ENCODE measurements around the gene S100A1. TPM values are rescaled to one million over a fixed set of nuclear protein-coding genes. Genes with fewer than 3 reads are reported as not detected.
A peak's percentile ranks its signal among the peaks of the same experiment; 100 is the strongest.

The S100A1 gene
- total and polyA plus RNA-seq, 2 of the 13 experiments (the other 11 are each of a cell fraction or from before 2014, with no cell fraction given) = 120 to 251 TPM

DNA sequence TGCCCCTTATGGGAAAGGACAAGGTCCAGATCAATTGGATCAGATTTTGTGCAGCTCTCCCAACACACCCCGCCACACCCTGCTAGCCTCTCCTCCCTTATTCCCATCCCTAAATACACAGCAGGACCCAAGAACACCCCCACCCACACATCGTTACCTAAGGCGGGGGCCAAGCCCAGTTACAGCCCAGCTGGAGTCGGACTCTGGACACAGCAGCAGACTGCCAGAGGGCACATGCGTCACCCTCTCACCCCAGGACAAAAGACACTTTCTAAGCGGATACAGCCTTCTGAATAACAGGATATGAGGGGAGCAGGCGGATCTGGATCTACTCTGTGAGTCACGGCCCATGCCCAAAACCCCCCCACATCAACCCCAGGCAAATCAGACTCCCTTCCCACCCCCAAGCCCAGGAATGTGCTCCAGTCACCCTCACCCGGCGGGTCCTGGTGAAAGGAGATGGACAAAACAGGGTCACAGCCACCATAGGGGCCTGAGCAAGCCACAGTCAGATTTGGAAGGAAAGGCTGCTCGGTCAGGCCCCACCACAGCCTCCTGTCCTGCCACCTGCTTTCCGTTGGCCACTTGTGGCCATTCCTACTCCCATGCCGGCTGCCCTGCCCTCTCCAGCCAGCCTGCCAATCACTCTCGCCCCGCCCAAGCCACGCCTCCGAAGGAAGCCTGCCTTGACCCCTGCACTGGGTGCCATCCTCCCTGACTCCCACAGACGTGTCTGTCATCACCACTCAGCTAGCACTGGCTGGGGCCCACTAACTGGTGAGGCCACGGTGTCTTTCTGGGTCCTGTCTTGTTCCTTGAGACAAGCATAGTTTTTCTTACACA lies 19.3 kb upstream of the S100A1 start (continued):
- TF ChIP-seq ZNF788 (CRISPR knock-in tag; IDR thresholded peaks at IDR 0.05; ENCODE audit: borderline replicate concordance) (peak; percentile 40; the same call in 1 of the 2 replicates), KDM2A (CRISPR knock-in tag; IDR thresholded peaks at IDR 0.05; ENCODE audit: borderline replicate concordance, low read depth) (peak; percentile 71; the same call in 1 of the 2 replicates), TAF1 (CRISPR knock-in tag; IDR thresholded peaks at IDR 0.05) (peak; percentile 68), ZNF577 (CRISPR knock-in tag; IDR thresholded peaks at IDR 0.05; ENCODE audit: borderline replicate concordance, low read depth) (0 out of 2 replicates have a peak, but pooled peaks have one; percentile 48), ZNF441 (CRISPR knock-in tag; IDR thresholded peaks at IDR 0.05; ENCODE audit: borderline replicate concordance) (peak; percentile 88), ZNF782 (CRISPR knock-in tag; IDR thresholded peaks at IDR 0.05; ENCODE audit: borderline replicate concordance) (peak; percentile 59; the same call in 1 of the 2 replicates)
- TF ChIP-seq, protein P1, sequence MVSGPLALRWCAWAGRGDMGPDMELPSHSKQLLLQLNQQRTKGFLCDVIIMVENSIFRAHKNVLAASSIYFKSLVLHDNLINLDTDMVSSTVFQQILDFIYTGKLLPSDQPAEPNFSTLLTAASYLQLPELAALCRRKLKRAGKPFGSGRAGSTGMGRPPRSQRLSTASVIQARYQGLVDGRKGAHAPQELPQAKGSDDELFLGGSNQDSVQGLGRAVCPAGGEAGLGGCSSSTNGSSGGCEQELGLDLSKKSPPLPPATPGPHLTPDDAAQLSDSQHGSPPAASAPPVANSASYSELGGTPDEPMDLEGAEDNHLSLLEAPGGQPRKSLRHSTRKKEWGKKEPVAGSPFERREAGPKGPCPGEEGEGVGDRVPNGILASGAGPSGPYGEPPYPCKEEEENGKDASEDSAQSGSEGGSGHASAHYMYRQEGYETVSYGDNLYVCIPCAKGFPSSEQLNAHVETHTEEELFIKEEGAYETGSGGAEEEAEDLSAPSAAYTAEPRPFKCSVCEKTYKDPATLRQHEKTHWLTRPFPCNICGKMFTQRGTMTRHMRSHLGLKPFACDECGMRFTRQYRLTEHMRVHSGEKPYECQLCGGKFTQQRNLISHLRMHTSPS (CRISPR knock-in tag; IDR thresholded peaks at IDR 0.05; ENCODE audit: low read depth) = peak; percentile 78; the same call in 1 of the 2 replicates
- TF ChIP-seq, protein P2, sequence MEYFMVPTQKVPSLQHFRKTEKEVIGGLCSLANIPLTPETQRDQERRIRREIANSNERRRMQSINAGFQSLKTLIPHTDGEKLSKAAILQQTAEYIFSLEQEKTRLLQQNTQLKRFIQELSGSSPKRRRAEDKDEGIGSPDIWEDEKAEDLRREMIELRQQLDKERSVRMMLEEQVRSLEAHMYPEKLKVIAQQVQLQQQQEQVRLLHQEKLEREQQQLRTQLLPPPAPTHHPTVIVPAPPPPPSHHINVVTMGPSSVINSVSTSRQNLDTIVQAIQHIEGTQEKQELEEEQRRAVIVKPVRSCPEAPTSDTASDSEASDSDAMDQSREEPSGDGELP (IDR thresholded peaks at IDR 0.05; ENCODE audit: borderline replicate concordance, low read depth) = peak; percentile 93
- TF ChIP-seq, protein P3, sequence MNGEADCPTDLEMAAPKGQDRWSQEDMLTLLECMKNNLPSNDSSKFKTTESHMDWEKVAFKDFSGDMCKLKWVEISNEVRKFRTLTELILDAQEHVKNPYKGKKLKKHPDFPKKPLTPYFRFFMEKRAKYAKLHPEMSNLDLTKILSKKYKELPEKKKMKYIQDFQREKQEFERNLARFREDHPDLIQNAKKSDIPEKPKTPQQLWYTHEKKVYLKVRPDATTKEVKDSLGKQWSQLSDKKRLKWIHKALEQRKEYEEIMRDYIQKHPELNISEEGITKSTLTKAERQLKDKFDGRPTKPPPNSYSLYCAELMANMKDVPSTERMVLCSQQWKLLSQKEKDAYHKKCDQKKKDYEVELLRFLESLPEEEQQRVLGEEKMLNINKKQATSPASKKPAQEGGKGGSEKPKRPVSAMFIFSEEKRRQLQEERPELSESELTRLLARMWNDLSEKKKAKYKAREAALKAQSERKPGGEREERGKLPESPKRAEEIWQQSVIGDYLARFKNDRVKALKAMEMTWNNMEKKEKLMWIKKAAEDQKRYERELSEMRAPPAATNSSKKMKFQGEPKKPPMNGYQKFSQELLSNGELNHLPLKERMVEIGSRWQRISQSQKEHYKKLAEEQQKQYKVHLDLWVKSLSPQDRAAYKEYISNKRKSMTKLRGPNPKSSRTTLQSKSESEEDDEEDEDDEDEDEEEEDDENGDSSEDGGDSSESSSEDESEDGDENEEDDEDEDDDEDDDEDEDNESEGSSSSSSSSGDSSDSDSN (CRISPR knock-in tag; IDR thresholded peaks at IDR 0.05) = peak; percentile 61
- TF ChIP-seq, protein P4, sequence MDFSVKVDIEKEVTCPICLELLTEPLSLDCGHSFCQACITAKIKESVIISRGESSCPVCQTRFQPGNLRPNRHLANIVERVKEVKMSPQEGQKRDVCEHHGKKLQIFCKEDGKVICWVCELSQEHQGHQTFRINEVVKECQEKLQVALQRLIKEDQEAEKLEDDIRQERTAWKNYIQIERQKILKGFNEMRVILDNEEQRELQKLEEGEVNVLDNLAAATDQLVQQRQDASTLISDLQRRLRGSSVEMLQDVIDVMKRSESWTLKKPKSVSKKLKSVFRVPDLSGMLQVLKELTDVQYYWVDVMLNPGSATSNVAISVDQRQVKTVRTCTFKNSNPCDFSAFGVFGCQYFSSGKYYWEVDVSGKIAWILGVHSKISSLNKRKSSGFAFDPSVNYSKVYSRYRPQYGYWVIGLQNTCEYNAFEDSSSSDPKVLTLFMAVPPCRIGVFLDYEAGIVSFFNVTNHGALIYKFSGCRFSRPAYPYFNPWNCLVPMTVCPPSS (IDR thresholded peaks at IDR 0.05) = no peak
- TF ChIP-seq, protein P5, sequence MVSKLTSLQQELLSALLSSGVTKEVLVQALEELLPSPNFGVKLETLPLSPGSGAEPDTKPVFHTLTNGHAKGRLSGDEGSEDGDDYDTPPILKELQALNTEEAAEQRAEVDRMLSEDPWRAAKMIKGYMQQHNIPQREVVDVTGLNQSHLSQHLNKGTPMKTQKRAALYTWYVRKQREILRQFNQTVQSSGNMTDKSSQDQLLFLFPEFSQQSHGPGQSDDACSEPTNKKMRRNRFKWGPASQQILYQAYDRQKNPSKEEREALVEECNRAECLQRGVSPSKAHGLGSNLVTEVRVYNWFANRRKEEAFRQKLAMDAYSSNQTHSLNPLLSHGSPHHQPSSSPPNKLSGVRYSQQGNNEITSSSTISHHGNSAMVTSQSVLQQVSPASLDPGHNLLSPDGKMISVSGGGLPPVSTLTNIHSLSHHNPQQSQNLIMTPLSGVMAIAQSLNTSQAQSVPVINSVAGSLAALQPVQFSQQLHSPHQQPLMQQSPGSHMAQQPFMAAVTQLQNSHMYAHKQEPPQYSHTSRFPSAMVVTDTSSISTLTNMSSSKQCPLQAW (CRISPR knock-in tag; IDR thresholded peaks at IDR 0.05) = peak; percentile 89
- TF ChIP-seq, protein P6, sequence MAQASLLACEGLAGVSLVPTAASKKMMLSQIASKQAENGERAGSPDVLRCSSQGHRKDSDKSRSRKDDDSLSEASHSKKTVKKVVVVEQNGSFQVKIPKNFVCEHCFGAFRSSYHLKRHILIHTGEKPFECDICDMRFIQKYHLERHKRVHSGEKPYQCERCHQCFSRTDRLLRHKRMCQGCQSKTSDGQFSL (CRISPR knock-in tag; IDR thresholded peaks at IDR 0.05) = peak; percentile 87; the same call in 1 of the 2 replicates
- TF ChIP-seq, protein P7, sequence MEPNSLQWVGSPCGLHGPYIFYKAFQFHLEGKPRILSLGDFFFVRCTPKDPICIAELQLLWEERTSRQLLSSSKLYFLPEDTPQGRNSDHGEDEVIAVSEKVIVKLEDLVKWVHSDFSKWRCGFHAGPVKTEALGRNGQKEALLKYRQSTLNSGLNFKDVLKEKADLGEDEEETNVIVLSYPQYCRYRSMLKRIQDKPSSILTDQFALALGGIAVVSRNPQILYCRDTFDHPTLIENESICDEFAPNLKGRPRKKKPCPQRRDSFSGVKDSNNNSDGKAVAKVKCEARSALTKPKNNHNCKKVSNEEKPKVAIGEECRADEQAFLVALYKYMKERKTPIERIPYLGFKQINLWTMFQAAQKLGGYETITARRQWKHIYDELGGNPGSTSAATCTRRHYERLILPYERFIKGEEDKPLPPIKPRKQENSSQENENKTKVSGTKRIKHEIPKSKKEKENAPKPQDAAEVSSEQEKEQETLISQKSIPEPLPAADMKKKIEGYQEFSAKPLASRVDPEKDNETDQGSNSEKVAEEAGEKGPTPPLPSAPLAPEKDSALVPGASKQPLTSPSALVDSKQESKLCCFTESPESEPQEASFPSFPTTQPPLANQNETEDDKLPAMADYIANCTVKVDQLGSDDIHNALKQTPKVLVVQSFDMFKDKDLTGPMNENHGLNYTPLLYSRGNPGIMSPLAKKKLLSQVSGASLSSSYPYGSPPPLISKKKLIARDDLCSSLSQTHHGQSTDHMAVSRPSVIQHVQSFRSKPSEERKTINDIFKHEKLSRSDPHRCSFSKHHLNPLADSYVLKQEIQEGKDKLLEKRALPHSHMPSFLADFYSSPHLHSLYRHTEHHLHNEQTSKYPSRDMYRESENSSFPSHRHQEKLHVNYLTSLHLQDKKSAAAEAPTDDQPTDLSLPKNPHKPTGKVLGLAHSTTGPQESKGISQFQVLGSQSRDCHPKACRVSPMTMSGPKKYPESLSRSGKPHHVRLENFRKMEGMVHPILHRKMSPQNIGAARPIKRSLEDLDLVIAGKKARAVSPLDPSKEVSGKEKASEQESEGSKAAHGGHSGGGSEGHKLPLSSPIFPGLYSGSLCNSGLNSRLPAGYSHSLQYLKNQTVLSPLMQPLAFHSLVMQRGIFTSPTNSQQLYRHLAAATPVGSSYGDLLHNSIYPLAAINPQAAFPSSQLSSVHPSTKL (CRISPR knock-in tag; IDR thresholded peaks at IDR 0.05) = peak; percentile 18; the same call in 1 of the 2 replicates
